Breast epithelium (tissue), 3 donors: ENCODE measurements around the gene PTGES.
"Not testable (repeated sequence)": the region's sequence is repeated elsewhere in the genome, so short reads cannot be mapped to it uniquely, and the experiment has no call there.

Source experiments
- POLR2AphosphoS5 ChIP-seq, 3 donors: sonication (generic); formaldehyde crosslinking; IDR thresholded peaks; one replicate each; pipeline ENCODE4 v1.6.1; 2017; ENCODE audit warnings: antibody characterized with exemption in 3 of 3
- TF ChIP-seq, protein P1 (sequence below), 3 donors: fragments of 450-650 bp; IDR thresholded peaks; one replicate each; pipeline ENCODE4 v1.5.1; 2016 to 2017; ENCODE audit warnings: antibody characterized with exemption in 3 of 3, mild to moderate bottlenecking in 3 of 3, moderate library complexity in 3 of 3

DNA sequence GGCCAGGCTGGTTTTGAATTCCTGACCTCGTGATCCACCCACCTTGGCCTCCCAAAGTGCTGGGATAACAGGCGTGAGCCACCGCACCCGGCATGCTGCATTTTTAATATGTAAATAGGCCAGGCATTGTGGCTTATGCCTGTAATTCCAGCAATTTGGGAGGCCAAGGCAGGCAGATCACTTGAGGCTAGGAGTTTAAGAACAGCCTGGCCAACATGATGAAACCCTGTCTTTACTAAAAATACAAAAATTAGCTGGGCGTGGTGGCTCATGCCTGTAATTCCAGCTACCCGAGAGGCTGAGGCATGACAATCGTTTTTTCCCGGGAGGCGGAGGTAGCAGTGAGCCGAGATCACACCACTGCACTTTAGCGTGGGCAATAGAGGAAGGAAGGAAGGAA is 32.1 kb upstream of the PTGES start:
- TF ChIP-seq POLR2AphosphoS5 (IDR thresholded peaks at IDR 0.05): not testable (repeated sequence)
- TF ChIP-seq, protein P1, sequence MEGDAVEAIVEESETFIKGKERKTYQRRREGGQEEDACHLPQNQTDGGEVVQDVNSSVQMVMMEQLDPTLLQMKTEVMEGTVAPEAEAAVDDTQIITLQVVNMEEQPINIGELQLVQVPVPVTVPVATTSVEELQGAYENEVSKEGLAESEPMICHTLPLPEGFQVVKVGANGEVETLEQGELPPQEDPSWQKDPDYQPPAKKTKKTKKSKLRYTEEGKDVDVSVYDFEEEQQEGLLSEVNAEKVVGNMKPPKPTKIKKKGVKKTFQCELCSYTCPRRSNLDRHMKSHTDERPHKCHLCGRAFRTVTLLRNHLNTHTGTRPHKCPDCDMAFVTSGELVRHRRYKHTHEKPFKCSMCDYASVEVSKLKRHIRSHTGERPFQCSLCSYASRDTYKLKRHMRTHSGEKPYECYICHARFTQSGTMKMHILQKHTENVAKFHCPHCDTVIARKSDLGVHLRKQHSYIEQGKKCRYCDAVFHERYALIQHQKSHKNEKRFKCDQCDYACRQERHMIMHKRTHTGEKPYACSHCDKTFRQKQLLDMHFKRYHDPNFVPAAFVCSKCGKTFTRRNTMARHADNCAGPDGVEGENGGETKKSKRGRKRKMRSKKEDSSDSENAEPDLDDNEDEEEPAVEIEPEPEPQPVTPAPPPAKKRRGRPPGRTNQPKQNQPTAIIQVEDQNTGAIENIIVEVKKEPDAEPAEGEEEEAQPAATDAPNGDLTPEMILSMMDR (IDR thresholded peaks at IDR 0.05): not testable (repeated sequence)
